Measurements from ENCODE around the gene ZFP36.
"Not testable (repeated sequence)": the region's sequence is repeated elsewhere in the genome, so short reads cannot be mapped to it uniquely, and the experiment has no call there.

The ZFP36 gene

GRCh38 chr19:39448271-39448670 lies 41.6 kb downstream of the ZFP36 start:
- no peak for DNase-seq

GRCh38 chr19:39449116-39449797 lies 42.6 kb downstream of the ZFP36 start:
- DNase-seq, result no peak

- DNase-seq, result not testable (repeated sequence)
These were observed 44.6 kb downstream of the ZFP36 start for GRCh38 chr19:39451257-39451656.

Data from effector CD8-positive, alpha-beta T cell (primary cell).